H9 (cell line): ENCODE measurements around the gene KCTD12. TPM values are rescaled to one million over a fixed set of nuclear protein-coding genes. Genes with fewer than 3 reads are reported as not detected.

Source experiments
- DNase-seq: peaks from one replicate; pipeline ENCODE4 v3.0.0-alpha.2; 2017
- H2AFZ ChIP-seq: one replicate; pipeline ENCODE4 v1.6.1; 2013; ENCODE audit warnings: mild to moderate bottlenecking, low read length, control low read depth, moderate library complexity
- H2AK5ac ChIP-seq: 2 replicates; pipeline ENCODE4 v1.6.1; 2013; ENCODE audit warnings: low read length, control low read depth, mixed read lengths; ENCODE audit not compliant: insufficient read length
- H2BK120ac ChIP-seq: one replicate; pipeline ENCODE4 v1.6.1; 2013; ENCODE audit warnings: low read depth, mild to moderate bottlenecking, low read length, control low read depth, inconsistent platforms; ENCODE audit not compliant: poor library complexity, severe bottlenecking
- H2BK12ac ChIP-seq: 2 replicates; pipeline ENCODE4 v1.6.1; 2013; ENCODE audit warnings: low read length, control low read depth, mixed read lengths, low read depth; ENCODE audit not compliant: insufficient read length
- H2BK15ac ChIP-seq: 2 replicates; pipeline ENCODE4 v1.6.1; 2013; ENCODE audit warnings: low read depth, low read length, control low read depth
- H2BK20ac ChIP-seq: one replicate; pipeline ENCODE4 v1.6.1; 2013; ENCODE audit warnings: low read depth, mild to moderate bottlenecking, low read length, control low read depth, inconsistent platforms; ENCODE audit not compliant: poor library complexity, severe bottlenecking
- H2BK5ac ChIP-seq: 2 replicates; pipeline ENCODE4 v1.6.1; 2013; ENCODE audit warnings: low read length, control low read depth, mixed read lengths; ENCODE audit not compliant: insufficient read length
- H3K14ac ChIP-seq: 2 replicates; pipeline ENCODE4 v1.6.1; 2013; ENCODE audit warnings: low read length, control low read depth; ENCODE audit not compliant: insufficient read depth
- H3K18ac ChIP-seq: 2 replicates; pipeline ENCODE4 v1.6.1; 2013; ENCODE audit warnings: low read depth, mild to moderate bottlenecking, mixed read lengths, low read length, control low read depth; ENCODE audit not compliant: insufficient read length
- H3K23ac ChIP-seq: 2 replicates; pipeline ENCODE4 v1.6.1; 2013; ENCODE audit warnings: low read length, control low read depth, mixed read lengths, low read depth; ENCODE audit not compliant: insufficient read length
- H3K23me2 ChIP-seq: 2 replicates; pipeline ENCODE4 v1.6.1; 2013; ENCODE audit warnings: low read depth, mild to moderate bottlenecking, mixed read lengths, low read length, control low read depth; ENCODE audit not compliant: insufficient read length, poor library complexity, severe bottlenecking
- H3K27ac ChIP-seq: 2 replicates; pipeline ENCODE4 v1.5.1; 2013; ENCODE audit warnings: low read length, control low read depth, mixed read lengths, low read depth; ENCODE audit not compliant: insufficient read length
- H3K27me3 ChIP-seq: 2 replicates; pipeline ENCODE4 v1.6.1; 2013; ENCODE audit warnings: low read length, control low read depth, inconsistent platforms; ENCODE audit not compliant: insufficient read depth
- H3K4ac ChIP-seq: 2 replicates; pipeline ENCODE4 v1.6.1; 2013; ENCODE audit warnings: low read depth, mild to moderate bottlenecking, control low read depth, inconsistent platforms, low read length, moderate library complexity
- H3K4me1 ChIP-seq: 2 replicates; pipeline ENCODE4 v1.6.1; 2013; ENCODE audit warnings: low read length, control low read depth, inconsistent platforms; ENCODE audit not compliant: insufficient read depth
- H3K4me2 ChIP-seq: 2 replicates; pipeline ENCODE4 v1.6.1; 2013; ENCODE audit warnings: low read length, control low read depth, mixed read lengths; ENCODE audit not compliant: insufficient read length, insufficient read depth
- H3K56ac ChIP-seq: 2 replicates; pipeline ENCODE4 v1.6.1; 2013; ENCODE audit warnings: low read depth, mild to moderate bottlenecking, mixed read lengths, low read length, control low read depth; ENCODE audit not compliant: insufficient read length
- H3K79me1 ChIP-seq: 2 replicates; pipeline ENCODE4 v1.6.1; 2013; ENCODE audit warnings: low read depth, mild to moderate bottlenecking, moderate library complexity, low read length, control low read depth, inconsistent platforms; ENCODE audit not compliant: insufficient read depth, poor library complexity, severe bottlenecking
- H3K79me2 ChIP-seq: 2 replicates; pipeline ENCODE4 v1.6.1; 2013; ENCODE audit warnings: low read length, control low read depth, inconsistent platforms; ENCODE audit not compliant: insufficient read depth
- H3K9ac ChIP-seq: 2 replicates; pipeline ENCODE4 v1.6.1; 2013; ENCODE audit warnings: low read length, control low read depth, mixed read lengths; ENCODE audit not compliant: insufficient read length; ENCODE audit errors: extremely low read depth
- H3K9me3 ChIP-seq: one replicate; pipeline ENCODE4 v1.6.1; 2013; ENCODE audit warnings: low read depth, low read length, inconsistent platforms; ENCODE audit not compliant: control insufficient read depth
- H3T11ph ChIP-seq: one replicate; pipeline ENCODE4 v1.6.1; 2013; ENCODE audit warnings: mild to moderate bottlenecking, low read length, control low read depth, inconsistent platforms
- H4K20me1 ChIP-seq: one replicate; pipeline ENCODE4 v1.6.1; 2013; ENCODE audit not compliant: control insufficient read depth, insufficient read length, insufficient read depth
- H4K5ac ChIP-seq: 2 replicates; pipeline ENCODE4 v1.6.1; 2013; ENCODE audit warnings: low read depth, mild to moderate bottlenecking, mixed read lengths, low read length, control low read depth; ENCODE audit not compliant: insufficient read length
- H4K8ac ChIP-seq: replicated peaks from 2 replicates; pipeline ENCODE4 v1.6.1; 2013; ENCODE audit warnings: low read length, control low read depth, mixed read lengths, low read depth; ENCODE audit not compliant: insufficient read length
- H4K91ac ChIP-seq: 2 replicates; pipeline ENCODE4 v1.6.1; 2013; ENCODE audit warnings: low read depth, mild to moderate bottlenecking, moderate library complexity, mixed read lengths, low read length, control low read depth; ENCODE audit not compliant: insufficient read length
- H3K27ac Mint-ChIP-seq, 3 experiments: 2 replicates in 2 of 3; 3 replicates in 1 of 3; pipeline ENCODE4 v1.8.0; 2020 to 2021; ENCODE audit warnings: mixed read lengths in 3 of 3, mild to moderate bottlenecking in 1 of 3, moderate library complexity in 1 of 3
- H3K27me3 Mint-ChIP-seq: 2 replicates; pipeline ENCODE4 v1.8.0; 2021; ENCODE audit warnings: low read depth, mild to moderate bottlenecking, moderate library complexity, mixed read lengths
- H3K36me3 Mint-ChIP-seq, 3 experiments: 2 replicates in 2 of 3; 3 replicates in 1 of 3; pipeline ENCODE4 v1.8.0; 2020 to 2021; ENCODE audit warnings: low read depth in 3 of 3, mixed read lengths in 3 of 3; ENCODE audit not compliant: insufficient read depth in 1 of 3
- H3K4me1 Mint-ChIP-seq, 2 experiments: 2 replicates each; pipeline ENCODE4 v1.8.0; 2020; ENCODE audit warnings: mixed read lengths in 2 of 2
- H3K4me3 Mint-ChIP-seq, 2 experiments: 2 replicates in 1 of 2; 3 replicates in 1 of 2; pipeline ENCODE4 v1.8.0; 2020 to 2021; ENCODE audit warnings: mild to moderate bottlenecking in 2 of 2, mixed read lengths in 2 of 2, moderate library complexity in 1 of 2
- H3K9me3 Mint-ChIP-seq, 2 experiments: 2 replicates in 1 of 2; 3 replicates in 1 of 2; pipeline ENCODE4 v1.8.0; 2020; ENCODE audit warnings: mild to moderate bottlenecking in 2 of 2, mixed read lengths in 2 of 2, moderate library complexity in 1 of 2
- WGBS: extraction: QIAGEN DNeasy Blood & Tissue Kit; methylation state at CpG from one replicate; pipeline ENCODE4 v1.1.7; 2013; ENCODE audit warnings: missing lambda C conversion rate, low lambda C conversion rate, mixed read lengths; ENCODE audit not compliant: insufficient read length; ENCODE audit errors: extremely low coverage; 5-methylcytosine and 5-hydroxymethylcytosine counted together
- total RNA-seq: library from RNA; stranded (reverse); gene quantifications from 2 replicates; pipeline ENCODE4 v1.2.1, GENCODE V29; 2021
- TF ChIP-seq, protein P1 (sequence below): fragments of 200-600 bp; sonication (generic); conservative IDR thresholded peaks from 3 replicates; pipeline ENCODE4 v1.8.0; 2021; ENCODE audit warnings: antibody characterized with exemption, mild to moderate bottlenecking

Gene KCTD12
- total RNA-seq, 1 experiment from 2014 or later: 3.4 TPM

GRCh38 chr13:76873445-76873844, 12.8 kb downstream of the KCTD12 start:
- no peaks in the 10 kb centered on the region for H4K20me1 ChIP-seq
- Mint-ChIP-seq H3K36me3 (no peaks in the 10 kb centered on the region), H3K4me1 (peaks cover 0 to under 1% of the 10 kb centered on the region in 2 experiments; a peak in 1 of 4 replicates), H3K4me3 (no peak overlapping the region), H3K9me3 (no peaks in the 10 kb centered on the region), H3K27me3 (peaks cover 2% of the 10 kb centered on the region; the same call in 1 of the 2 replicates), H3K27ac (no peak overlapping the region)
- no CpG with 5 or more reads among the region's 2 CpGs for WGBS
- no peak overlapping the region for H4K5ac ChIP-seq
- no peak overlapping the region for H3K18ac ChIP-seq
- H4K8ac ChIP-seq: no peak overlapping the region
- H3K4ac ChIP-seq: no peak overlapping the region
- no peak overlapping the region for H3K9ac ChIP-seq
- H4K91ac ChIP-seq: no peak overlapping the region
- H3K79me1 ChIP-seq: no peaks in the 10 kb centered on the region
- H2AFZ ChIP-seq: no peak overlapping the region
- H2BK20ac ChIP-seq: no peak overlapping the region
- no peak overlapping the region for H3K23ac ChIP-seq
- no peak overlapping the region for H2BK12ac ChIP-seq
- H2BK120ac ChIP-seq: no peak overlapping the region
- H3K27ac ChIP-seq: no peak overlapping the region
- H3K4me2 ChIP-seq: no peak overlapping the region
- H3K4me1 ChIP-seq: no peaks in the 10 kb centered on the region
- no peaks in the 10 kb centered on the region for H3K23me2 ChIP-seq
- TF ChIP-seq, protein P1, sequence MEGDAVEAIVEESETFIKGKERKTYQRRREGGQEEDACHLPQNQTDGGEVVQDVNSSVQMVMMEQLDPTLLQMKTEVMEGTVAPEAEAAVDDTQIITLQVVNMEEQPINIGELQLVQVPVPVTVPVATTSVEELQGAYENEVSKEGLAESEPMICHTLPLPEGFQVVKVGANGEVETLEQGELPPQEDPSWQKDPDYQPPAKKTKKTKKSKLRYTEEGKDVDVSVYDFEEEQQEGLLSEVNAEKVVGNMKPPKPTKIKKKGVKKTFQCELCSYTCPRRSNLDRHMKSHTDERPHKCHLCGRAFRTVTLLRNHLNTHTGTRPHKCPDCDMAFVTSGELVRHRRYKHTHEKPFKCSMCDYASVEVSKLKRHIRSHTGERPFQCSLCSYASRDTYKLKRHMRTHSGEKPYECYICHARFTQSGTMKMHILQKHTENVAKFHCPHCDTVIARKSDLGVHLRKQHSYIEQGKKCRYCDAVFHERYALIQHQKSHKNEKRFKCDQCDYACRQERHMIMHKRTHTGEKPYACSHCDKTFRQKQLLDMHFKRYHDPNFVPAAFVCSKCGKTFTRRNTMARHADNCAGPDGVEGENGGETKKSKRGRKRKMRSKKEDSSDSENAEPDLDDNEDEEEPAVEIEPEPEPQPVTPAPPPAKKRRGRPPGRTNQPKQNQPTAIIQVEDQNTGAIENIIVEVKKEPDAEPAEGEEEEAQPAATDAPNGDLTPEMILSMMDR: no peak
- no peak overlapping the region for H2AK5ac ChIP-seq
- H3K56ac ChIP-seq: no peak overlapping the region
- no peak overlapping the region for H2BK5ac ChIP-seq
- H3T11ph ChIP-seq: no peak overlapping the region
- H3K14ac ChIP-seq: no peak overlapping the region
- DNase-seq: no peak
- H3K9me3 ChIP-seq: no peaks in the 10 kb centered on the region
- H2BK15ac ChIP-seq: no peak overlapping the region
- no peaks in the 10 kb centered on the region for H3K79me2 ChIP-seq
- no peaks in the 10 kb centered on the region for H3K27me3 ChIP-seq
